ENCODE results near the gene ATP1A4.

Gene ATP1A4

GRCh38 chr1:160130486-160130885, 20.9 kb upstream of the ATP1A4 start:
- no peaks in the 10 kb centered on the region for H3K4me1 ChIP-seq (ENCODE audit: control insufficient read depth, low read length)
- no peaks in the 10 kb centered on the region for H4K20me1 ChIP-seq (ENCODE audit: control insufficient read depth, insufficient read depth, low read depth, low read length)
- H3K9me2 ChIP-seq (replicated peaks; ENCODE audit: control insufficient read depth, low read length) = no peaks in the 10 kb centered on the region
- H3K9me3 ChIP-seq (ENCODE audit: control insufficient read depth, insufficient read depth, low read length) = no peaks in the 10 kb centered on the region
- TF ChIP-seq EZH2phosphoT487 (IDR thresholded peaks at IDR 0.05; ENCODE audit: borderline replicate concordance, low read length) (no peak), CTCF (IDR thresholded peaks at IDR 0.05; ENCODE audit: low read depth, low read length, poor library complexity, severe bottlenecking) (no peak)
- H3K27ac ChIP-seq (ENCODE audit: low read depth, low read length) = no peak overlapping the region
- no peaks in the 10 kb centered on the region for H3K36me3 ChIP-seq (ENCODE audit: control insufficient read depth, low read length)
- H3K79me2 ChIP-seq (ENCODE audit: control insufficient read depth, low read length) = no peaks in the 10 kb centered on the region
- no peak overlapping the region for H3K4me2 ChIP-seq (ENCODE audit: low read length)
- H3K4me3 ChIP-seq (ENCODE audit: low read length) = no peak overlapping the region
- peaks cover 14% of the 10 kb centered on the region for H3K27me3 ChIP-seq (ENCODE audit: control insufficient read depth, low read length)
- no peaks in the 10 kb centered on the region for H3F3A ChIP-seq (ENCODE audit: control insufficient read depth, insufficient read depth)

GRCh38 chr1:160130939-160131338, 20.5 kb upstream of the ATP1A4 start:
- Histone ChIP-seq H3K4me3 (ENCODE audit: low read length) (no peak overlapping the region), H3K9me3 (ENCODE audit: control insufficient read depth, insufficient read depth, low read length) (no peaks in the 10 kb centered on the region), H4K20me1 (ENCODE audit: control insufficient read depth, insufficient read depth, low read depth, low read length) (no peaks in the 10 kb centered on the region), H3K36me3 (ENCODE audit: control insufficient read depth, low read length) (no peaks in the 10 kb centered on the region), H3K27me3 (ENCODE audit: control insufficient read depth, low read length) (peaks cover 14% of the 10 kb centered on the region), H3K9me2 (replicated peaks; ENCODE audit: control insufficient read depth, low read length) (no peaks in the 10 kb centered on the region), H3K4me1 (ENCODE audit: control insufficient read depth, low read length) (no peaks in the 10 kb centered on the region), H3K79me2 (ENCODE audit: control insufficient read depth, low read length) (no peaks in the 10 kb centered on the region), H3K27ac (ENCODE audit: low read depth, low read length) (no peak overlapping the region), H3K4me2 (ENCODE audit: low read length) (no peak overlapping the region), H3F3A (ENCODE audit: control insufficient read depth, insufficient read depth) (no peaks in the 10 kb centered on the region)
- TF ChIP-seq EZH2phosphoT487 (IDR thresholded peaks at IDR 0.05; ENCODE audit: borderline replicate concordance, low read length) (no peak), CTCF (IDR thresholded peaks at IDR 0.05; ENCODE audit: low read depth, low read length, poor library complexity, severe bottlenecking) (no peak)

- Histone ChIP-seq H3K36me3 (ENCODE audit: control insufficient read depth, low read length) (no peaks in the 10 kb centered on the region), H3F3A (ENCODE audit: control insufficient read depth, insufficient read depth) (no peaks in the 10 kb centered on the region), H3K9me3 (ENCODE audit: control insufficient read depth, insufficient read depth, low read length) (no peaks in the 10 kb centered on the region), H3K4me1 (ENCODE audit: control insufficient read depth, low read length) (no peaks in the 10 kb centered on the region), H3K79me2 (ENCODE audit: control insufficient read depth, low read length) (no peaks in the 10 kb centered on the region), H3K9me2 (replicated peaks; ENCODE audit: control insufficient read depth, low read length) (no peaks in the 10 kb centered on the region), H3K4me3 (ENCODE audit: low read length) (no peak overlapping the region), H3K4me2 (ENCODE audit: low read length) (no peak overlapping the region), H3K27me3 (ENCODE audit: control insufficient read depth, low read length) (peaks cover 14% of the 10 kb centered on the region), H3K27ac (ENCODE audit: low read depth, low read length) (no peak overlapping the region), H4K20me1 (ENCODE audit: control insufficient read depth, insufficient read depth, low read depth, low read length) (no peaks in the 10 kb centered on the region)
- no peak for TF ChIP-seq CTCF (IDR thresholded peaks at IDR 0.05; ENCODE audit: low read depth, low read length, poor library complexity, severe bottlenecking)
- TF ChIP-seq EZH2phosphoT487 (IDR thresholded peaks at IDR 0.05; ENCODE audit: borderline replicate concordance, low read length) = no peak
Observed at GRCh38 chr1:160131803-160132565, 19.4 kb upstream of the ATP1A4 start.

Measured in DOHH2 (cell line).